ENCODE results near the gene DCP1A.

- TF ChIP-seq CTCF (IDR thresholded peaks at IDR 0.05; ENCODE audit: low read depth, low read length, missing input control) (no peak), RAD21 (IDR thresholded peaks at IDR 0.05) (no peak), REST (IDR thresholded peaks at IDR 0.05) (no peak), TAF1 (conservative IDR thresholded peaks at IDR 0.05) (no peak), ATF3 (IDR thresholded peaks at IDR 0.05) (no peak), JUND (IDR thresholded peaks at IDR 0.05) (no peak), GABPA (IDR thresholded peaks at IDR 0.05 in 1 of 2, conservative IDR thresholded peaks at IDR 0.05 in 1 of 2) (no peak)
Observed at GRCh38 chr3:53261712-53262111, 85.6 kb downstream of the DCP1A start.

All from liver (tissue), 3 donors.